Ectodermal cell (in vitro differentiated cells): ENCODE data around the gene UBXN2A.
"Not testable (repeated sequence)": the region's sequence is repeated elsewhere in the genome, so short reads cannot be mapped to it uniquely, and the experiment has no call there.

Experiments used
- H3K27ac ChIP-seq: 2 replicates; pipeline ENCODE4 v1.7.0; 2013; ENCODE audit warnings: mild to moderate bottlenecking, low read depth, low read length; ENCODE audit not compliant: insufficient read depth, poor library complexity, severe bottlenecking
- H3K27me3 ChIP-seq: 2 replicates; pipeline ENCODE4 v1.7.0; 2013; ENCODE audit warnings: mild to moderate bottlenecking, low read length; ENCODE audit not compliant: insufficient read depth, control insufficient read depth, poor library complexity, severe bottlenecking
- H3K36me3 ChIP-seq: one replicate; pipeline ENCODE4 v1.7.0; 2013; ENCODE audit warnings: low read length; ENCODE audit not compliant: control insufficient read depth, insufficient read depth
- H3K4me1 ChIP-seq: one replicate; pipeline ENCODE4 v1.7.0; 2013; ENCODE audit warnings: low read length; ENCODE audit not compliant: control insufficient read depth, insufficient read depth
- H3K4me3 ChIP-seq: 2 replicates; pipeline ENCODE4 v1.7.0; 2013; ENCODE audit warnings: low read depth, low read length, control low read depth; ENCODE audit not compliant: insufficient read depth
- H3K9me3 ChIP-seq: 2 replicates; pipeline ENCODE4 v1.7.0; 2013; ENCODE audit warnings: mild to moderate bottlenecking, low read length, moderate library complexity; ENCODE audit not compliant: control insufficient read depth
- WGBS, 2 experiments: methylation state at CpG; one replicate each; pipeline ENCODE4 v1.1.7; 2013; ENCODE audit warnings: missing lambda C conversion rate in 2 of 2; 5-methylcytosine and 5-hydroxymethylcytosine counted together

The UBXN2A gene

GRCh38 chr2:24012521-24013188, 72.4 kb downstream of the UBXN2A start:
- no peaks in the 10 kb centered on the region for H3K36me3 ChIP-seq
- H3K4me3 ChIP-seq, result no peak overlapping the region
- no peak overlapping the region for H3K27ac ChIP-seq
- H3K27me3 ChIP-seq, result peaks cover 29% of the 10 kb centered on the region
- H3K9me3 ChIP-seq, result no peaks in the 10 kb centered on the region
- H3K4me1 ChIP-seq, result no peaks in the 10 kb centered on the region
- WGBS, 2 experiments, result 79 to 82% methylated on average over 9 of the region's 9 CpGs

DNA sequence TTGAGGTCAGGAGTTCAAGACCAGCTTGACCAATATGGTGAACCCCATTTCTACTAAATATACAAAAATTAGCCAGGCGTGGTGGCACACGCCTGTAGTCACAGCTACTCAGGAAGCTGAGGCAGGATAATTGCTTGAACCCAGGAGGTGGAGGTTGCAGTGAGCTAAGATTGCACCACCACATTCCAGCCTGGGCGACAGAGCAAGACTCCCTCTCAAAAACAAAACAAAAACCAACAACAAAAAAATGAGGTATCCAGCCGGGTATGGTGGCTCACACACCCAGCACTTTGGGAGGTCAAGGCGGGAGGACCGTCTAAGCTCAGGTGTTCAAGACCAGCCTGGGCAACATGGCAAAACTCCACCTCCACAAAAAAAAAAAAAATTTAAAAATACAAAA, 74.6 kb downstream of the UBXN2A start:
- not testable (repeated sequence) for H3K36me3 ChIP-seq, H3K9me3 ChIP-seq, H3K27ac ChIP-seq, H3K4me1 ChIP-seq, H3K4me3 ChIP-seq
- H3K27me3 ChIP-seq, result peaks cover 20% of the 10 kb centered on the region
- 84 to 91% methylated on average over 6 of the region's 6 CpGs for WGBS, 2 experiments

GRCh38 chr2:24015562-24016375, 75.5 kb downstream of the UBXN2A start:
- Histone ChIP-seq H3K27me3 (peaks cover 11% of the 10 kb centered on the region), H3K4me3 (no peak overlapping the region), H3K27ac (no peak overlapping the region), H3K36me3 (no peaks in the 10 kb centered on the region), H3K4me1 (peaks cover 6% of the 10 kb centered on the region), H3K9me3 (no peaks in the 10 kb centered on the region)
- WGBS, 2 experiments, result 69 to 70% methylated on average over 10 to 11 of the region's 11 CpGs

GRCh38 chr2:24016376-24016761, 76.1 kb downstream of the UBXN2A start:
- H3K27ac ChIP-seq, result no peak overlapping the region
- no peaks in the 10 kb centered on the region for H3K9me3 ChIP-seq
- H3K4me1 ChIP-seq, result peaks cover 6% of the 10 kb centered on the region
- no peak overlapping the region for H3K4me3 ChIP-seq
- WGBS, 2 experiments, result 90 to 91% methylated on average over 9 of the region's 9 CpGs
- no peaks in the 10 kb centered on the region for H3K36me3 ChIP-seq
- peaks cover 6% of the 10 kb centered on the region for H3K27me3 ChIP-seq

GRCh38 chr2:24016853-24017703, 76.8 kb downstream of the UBXN2A start:
- 93 to 94% methylated on average over 35 of the region's 35 CpGs for WGBS, 2 experiments
- H3K27ac ChIP-seq, result no peak overlapping the region

DNA sequence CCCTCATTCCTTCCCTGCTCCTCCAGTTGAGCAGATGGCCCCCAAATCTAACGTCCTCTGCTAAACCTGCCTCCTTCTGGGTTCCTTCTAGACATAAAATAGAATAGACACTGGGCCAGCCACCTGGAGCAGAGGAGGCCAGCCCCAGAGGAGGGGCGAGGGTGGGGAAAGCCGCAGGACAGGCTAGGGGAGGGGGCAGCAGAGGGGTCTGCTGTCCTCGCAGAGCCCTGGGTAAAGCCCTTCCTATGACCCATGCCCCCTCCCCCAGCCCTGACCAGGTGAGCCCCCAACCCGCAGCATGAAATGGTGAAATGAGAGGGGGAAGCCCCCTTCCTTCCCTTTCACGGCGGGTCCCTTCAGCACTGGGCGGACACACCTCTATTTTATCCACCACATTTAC, 77.4 kb downstream of the UBXN2A start:
- Histone ChIP-seq H3K4me3 (no peak overlapping the region), H3K27ac (no peak overlapping the region), H3K36me3 (no peaks in the 10 kb centered on the region), H3K27me3 (no peaks in the 10 kb centered on the region), H3K9me3 (no peaks in the 10 kb centered on the region), H3K4me1 (peaks cover 6% of the 10 kb centered on the region)
- 79 to 85% methylated on average over 8 of the region's 8 CpGs for WGBS, 2 experiments

More at GRCh38 chr2:24016853-24017703, 76.8 kb downstream of the UBXN2A start:
- Histone ChIP-seq H3K4me3 (no peak overlapping the region), H3K9me3 (no peaks in the 10 kb centered on the region), H3K4me1 (peaks cover 6% of the 10 kb centered on the region), H3K36me3 (no peaks in the 10 kb centered on the region), H3K27me3 (no peaks in the 10 kb centered on the region)

DNA sequence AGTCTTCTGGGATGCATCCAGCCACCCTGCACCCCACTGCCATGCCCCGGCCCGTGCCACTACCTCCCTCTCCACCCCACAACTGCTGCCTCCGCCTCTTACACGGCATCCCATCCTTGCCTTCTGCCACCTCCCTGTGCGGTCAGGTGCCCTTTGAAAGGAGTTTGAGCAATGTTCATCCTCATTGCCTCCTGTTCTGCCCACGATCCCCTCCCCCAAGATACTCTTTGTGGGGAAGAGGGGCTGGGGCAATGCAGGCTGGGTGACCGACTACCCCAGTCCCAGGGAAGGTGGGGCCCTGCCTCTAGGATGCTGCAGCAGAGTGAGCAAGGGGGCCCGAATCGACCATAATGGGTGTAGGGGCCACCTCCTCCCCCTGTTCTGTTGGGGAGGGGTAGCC, 78.0 kb downstream of the UBXN2A start:
- Histone ChIP-seq H3K4me3 (no peak overlapping the region), H3K36me3 (no peaks in the 10 kb centered on the region), H3K4me1 (peaks cover 6% of the 10 kb centered on the region), H3K27ac (no peak overlapping the region), H3K27me3 (no peaks in the 10 kb centered on the region), H3K9me3 (no peaks in the 10 kb centered on the region)
- 82 to 85% methylated on average over 9 of the region's 9 CpGs for WGBS, 2 experiments

GRCh38 chr2:24019729-24020128, 79.5 kb downstream of the UBXN2A start:
- no peaks in the 10 kb centered on the region for H3K27me3 ChIP-seq
- no peak overlapping the region for H3K27ac ChIP-seq
- peaks cover 6% of the 10 kb centered on the region for H3K4me1 ChIP-seq
- peaks cover 5% of the 10 kb centered on the region for H3K36me3 ChIP-seq
- H3K4me3 ChIP-seq, result no peak overlapping the region
- 95 to 97% methylated on average over 5 of the region's 5 CpGs for WGBS, 2 experiments
- H3K9me3 ChIP-seq, result no peaks in the 10 kb centered on the region

GRCh38 chr2:24020244-24020643, 80.0 kb downstream of the UBXN2A start:
- WGBS, 2 experiments, result 82 to 91% methylated on average over 4 of the region's 4 CpGs
- H3K27ac ChIP-seq, result no peak overlapping the region
- no peaks in the 10 kb centered on the region for H3K27me3 ChIP-seq
- H3K4me3 ChIP-seq, result no peak overlapping the region
- H3K4me1 ChIP-seq, result peaks cover 6% of the 10 kb centered on the region
- no peaks in the 10 kb centered on the region for H3K9me3 ChIP-seq
- peaks cover 5% of the 10 kb centered on the region for H3K36me3 ChIP-seq
